ENCODE results near the gene TRIB2. TPM values are rescaled to one million over a fixed set of nuclear protein-coding genes. Genes with fewer than 3 reads are reported as not detected.

Gene TRIB2
- polyA plus RNA-seq, 1 experiment: 12.2 TPM

GRCh38 chr2:12741380-12741779 lies 24.6 kb downstream of the TRIB2 start:
- Histone ChIP-seq H3K4me3 (ENCODE audit: low read depth, low read length) (no peak overlapping the region), H3K27me3 (ENCODE audit: control insufficient read depth, insufficient read depth, low read length) (no peaks in the 10 kb centered on the region), H3K9me3 (ENCODE audit: control insufficient read depth, insufficient read depth, low read length) (no peaks in the 10 kb centered on the region), H3K27ac (ENCODE audit: low read depth, low read length) (no peak overlapping the region)
- no peak for TF ChIP-seq CTCF (IDR thresholded peaks at IDR 0.05; ENCODE audit: low read depth, low read length)
- no peak for DNase-seq (ENCODE audit: low read depth, low spot score)
- ChIA-PET POLR2A (no interaction called here), CTCF (interaction anchor here (0.5 to 1.5 kb wide), 3 partner anchors 190 to 1262 kb away, joined by 3 to 8 read pairs (median 4); no protein-coding TSS in a partner anchor)

- ChIA-PET CTCF (interaction anchor here (1.2 kb wide), 1 partner anchor 264 kb away, joined by 3 read pairs; no protein-coding TSS in a partner anchor), POLR2A (no interaction called here)
- Histone ChIP-seq H3K9me3 (ENCODE audit: control insufficient read depth, insufficient read depth, low read length) (no peaks in the 10 kb centered on the region), H3K4me3 (ENCODE audit: low read depth, low read length) (no peak overlapping the region), H3K27me3 (ENCODE audit: control insufficient read depth, insufficient read depth, low read length) (no peaks in the 10 kb centered on the region), H3K27ac (ENCODE audit: low read depth, low read length) (no peak overlapping the region)
- no peak for TF ChIP-seq CTCF (IDR thresholded peaks at IDR 0.05; ENCODE audit: low read depth, low read length)
- no peak for DNase-seq (ENCODE audit: low read depth, low spot score)
These were observed 26.2 kb downstream of the TRIB2 start for GRCh38 chr2:12742891-12743290.

GRCh38 chr2:12750166-12750905 lies 33.6 kb downstream of the TRIB2 start:
- Histone ChIP-seq H3K4me3 (ENCODE audit: low read depth, low read length) (no peak overlapping the region), H3K9me3 (ENCODE audit: control insufficient read depth, insufficient read depth, low read length) (no peaks in the 10 kb centered on the region), H3K27me3 (ENCODE audit: control insufficient read depth, insufficient read depth, low read length) (no peaks in the 10 kb centered on the region), H3K27ac (ENCODE audit: low read depth, low read length) (no peak overlapping the region)
- no peak for DNase-seq (ENCODE audit: low read depth, low spot score)
- TF ChIP-seq CTCF (IDR thresholded peaks at IDR 0.05; ENCODE audit: low read depth, low read length): no peak
- ChIA-PET CTCF (no interaction called here), POLR2A (no interaction called here)

GRCh38 chr2:12754643-12755042 lies 37.9 kb downstream of the TRIB2 start:
- ChIA-PET CTCF (no interaction called here), POLR2A (no interaction called here)
- no peak overlapping the region for H3K4me3 ChIP-seq (ENCODE audit: low read depth, low read length)
- H3K27ac ChIP-seq (ENCODE audit: low read depth, low read length): no peak overlapping the region
- DNase-seq (ENCODE audit: low read depth, low spot score): no peak
- no peaks in the 10 kb centered on the region for H3K27me3 ChIP-seq (ENCODE audit: control insufficient read depth, insufficient read depth, low read length)
- H3K9me3 ChIP-seq (ENCODE audit: control insufficient read depth, insufficient read depth, low read length): no peaks in the 10 kb centered on the region
- TF ChIP-seq CTCF (IDR thresholded peaks at IDR 0.05; ENCODE audit: low read depth, low read length): no peak

GRCh38 chr2:12755384-12755783 lies 38.6 kb downstream of the TRIB2 start:
- no peak for TF ChIP-seq CTCF (IDR thresholded peaks at IDR 0.05; ENCODE audit: low read depth, low read length)
- POLR2A ChIA-PET: no interaction called here
- Histone ChIP-seq H3K27me3 (ENCODE audit: control insufficient read depth, insufficient read depth, low read length) (no peaks in the 10 kb centered on the region), H3K9me3 (ENCODE audit: control insufficient read depth, insufficient read depth, low read length) (no peaks in the 10 kb centered on the region), H3K27ac (ENCODE audit: low read depth, low read length) (no peak overlapping the region), H3K4me3 (ENCODE audit: low read depth, low read length) (no peak overlapping the region)
- no peak for DNase-seq (ENCODE audit: low read depth, low spot score)
- CTCF ChIA-PET: interaction anchor here (0.6 kb wide), 1 partner anchor 972 kb away, joined by 3 read pairs; no protein-coding TSS in a partner anchor

Measured in AG04450 (cell line).